AG20443 (cell line): ENCODE data around the gene MUC5AC.
"Not testable (repeated sequence)": the region's sequence is repeated elsewhere in the genome, so short reads cannot be mapped to it uniquely, and the experiment has no call there.

Experiments used
- DNase-seq: peaks from one replicate; pipeline ENCODE4 v3.0.0; 2012; ENCODE audit warnings: low spot score, mixed read lengths

The MUC5AC gene

DNA sequence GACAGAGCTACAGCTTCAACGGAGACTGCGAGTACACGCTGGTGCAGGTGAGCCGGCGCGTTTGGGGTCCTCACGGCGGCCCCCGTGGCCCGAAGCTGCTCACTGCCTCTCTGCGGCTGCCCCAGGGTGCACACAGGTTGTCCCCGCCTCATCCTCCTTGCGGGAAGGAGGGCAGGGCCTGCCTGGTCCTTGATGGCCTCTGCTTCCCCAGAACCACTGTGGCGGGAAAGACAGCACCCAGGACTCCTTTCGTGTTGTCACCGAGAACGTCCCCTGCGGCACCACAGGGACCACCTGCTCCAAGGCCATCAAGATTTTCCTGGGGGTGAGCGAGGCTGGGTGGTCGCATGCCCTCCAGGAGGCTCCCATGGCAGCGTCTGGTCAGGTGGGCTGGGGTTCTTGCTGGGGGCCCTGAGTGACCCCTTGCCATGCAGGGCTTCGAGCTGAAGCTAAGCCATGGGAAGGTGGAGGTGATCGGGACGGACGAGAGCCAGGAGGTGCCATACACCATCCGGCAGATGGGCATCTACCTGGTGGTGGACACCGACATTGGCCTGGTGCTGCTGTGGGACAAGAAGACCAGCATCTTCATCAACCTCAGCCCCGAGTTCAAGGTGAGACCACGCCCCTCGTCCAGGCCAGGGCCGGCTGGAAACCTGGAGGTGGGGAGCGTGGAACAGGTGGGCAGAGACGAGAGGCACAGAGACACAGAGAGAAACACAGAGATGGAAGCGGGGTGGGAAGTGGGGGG, 19.4 kb downstream of the MUC5AC start:
- DNase-seq: no peak

GRCh38 chr11:1177771-1178090, 20.0 kb downstream of the MUC5AC start:
- DNase-seq: no peak

DNA sequence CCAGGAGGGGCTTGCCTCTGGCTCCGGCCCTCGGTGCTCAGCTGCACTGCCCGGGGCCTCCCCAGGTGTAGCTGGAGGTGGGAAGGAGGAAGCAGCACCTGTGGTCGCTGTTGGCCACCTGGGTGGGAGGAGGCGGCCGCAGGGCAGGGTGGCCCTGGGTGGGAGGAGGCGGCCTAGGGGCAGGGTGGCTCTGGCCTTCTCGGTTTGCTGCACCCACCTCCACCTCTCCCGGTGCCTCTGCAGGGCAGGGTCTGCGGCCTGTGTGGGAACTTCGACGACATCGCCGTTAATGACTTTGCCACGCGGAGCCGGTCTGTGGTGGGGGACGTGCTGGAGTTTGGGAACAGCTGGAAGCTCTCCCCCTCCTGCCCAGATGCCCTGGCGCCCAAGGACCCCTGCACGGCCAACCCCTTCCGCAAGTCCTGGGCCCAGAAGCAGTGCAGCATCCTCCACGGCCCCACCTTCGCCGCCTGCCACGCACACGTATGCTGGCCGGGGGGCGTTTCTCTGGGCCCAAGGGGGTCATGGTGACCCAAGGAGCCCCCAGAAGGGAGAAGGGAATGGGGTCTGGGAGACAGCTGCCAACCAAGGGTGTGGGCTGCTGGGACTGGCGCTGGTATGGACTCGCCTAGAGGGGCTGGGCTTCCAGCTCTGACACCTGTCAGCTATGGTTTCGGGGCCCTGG, 20.6 kb downstream of the MUC5AC start:
- no peak for DNase-seq

DNA sequence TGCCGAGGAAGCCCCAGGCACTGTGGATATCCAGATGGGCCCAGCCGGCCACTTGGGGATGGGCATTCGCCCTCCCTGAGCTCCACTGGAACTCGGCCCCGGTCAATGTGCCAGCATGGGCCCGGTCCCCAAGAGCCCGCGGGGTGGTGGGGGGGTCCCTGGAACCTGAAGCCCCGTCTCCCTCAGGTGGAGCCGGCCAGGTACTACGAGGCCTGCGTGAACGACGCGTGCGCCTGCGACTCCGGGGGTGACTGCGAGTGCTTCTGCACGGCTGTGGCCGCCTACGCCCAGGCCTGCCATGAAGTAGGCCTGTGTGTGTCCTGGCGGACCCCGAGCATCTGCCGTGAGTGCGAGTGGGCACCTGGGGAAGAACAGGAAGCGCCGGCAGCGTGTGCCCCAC, 21.2 kb downstream of the MUC5AC start:
- DNase-seq: no peak

DNA sequence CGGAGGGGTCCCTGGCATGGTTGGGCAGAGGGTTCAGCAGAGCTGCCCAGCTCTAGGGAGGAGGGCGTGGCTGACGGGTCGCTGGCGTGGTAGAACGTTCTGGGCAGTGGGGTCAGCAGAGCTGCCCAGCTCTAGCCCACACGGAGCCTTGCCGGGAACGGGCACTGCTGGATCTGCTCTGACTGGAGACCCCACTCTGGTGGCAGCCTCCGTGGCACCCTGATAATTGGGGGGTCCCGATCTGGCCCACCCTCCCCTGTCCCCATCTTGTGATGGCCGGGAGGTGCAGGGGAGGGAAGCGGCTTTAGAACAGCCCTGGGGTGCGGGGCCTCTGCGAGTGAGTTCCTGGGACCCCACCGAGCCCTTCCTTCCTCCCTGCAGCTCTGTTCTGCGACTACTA, 21.9 kb downstream of the MUC5AC start:
- DNase-seq: no peak

- DNase-seq: no peak
Observed at GRCh38 chr11:1180171-1180570, 22.4 kb downstream of the MUC5AC start.

GRCh38 chr11:1180947-1181391, 23.2 kb downstream of the MUC5AC start:
- DNase-seq: no peak

- DNase-seq: no peak
Observed at GRCh38 chr11:1181420-1181819, 23.7 kb downstream of the MUC5AC start.

DNA sequence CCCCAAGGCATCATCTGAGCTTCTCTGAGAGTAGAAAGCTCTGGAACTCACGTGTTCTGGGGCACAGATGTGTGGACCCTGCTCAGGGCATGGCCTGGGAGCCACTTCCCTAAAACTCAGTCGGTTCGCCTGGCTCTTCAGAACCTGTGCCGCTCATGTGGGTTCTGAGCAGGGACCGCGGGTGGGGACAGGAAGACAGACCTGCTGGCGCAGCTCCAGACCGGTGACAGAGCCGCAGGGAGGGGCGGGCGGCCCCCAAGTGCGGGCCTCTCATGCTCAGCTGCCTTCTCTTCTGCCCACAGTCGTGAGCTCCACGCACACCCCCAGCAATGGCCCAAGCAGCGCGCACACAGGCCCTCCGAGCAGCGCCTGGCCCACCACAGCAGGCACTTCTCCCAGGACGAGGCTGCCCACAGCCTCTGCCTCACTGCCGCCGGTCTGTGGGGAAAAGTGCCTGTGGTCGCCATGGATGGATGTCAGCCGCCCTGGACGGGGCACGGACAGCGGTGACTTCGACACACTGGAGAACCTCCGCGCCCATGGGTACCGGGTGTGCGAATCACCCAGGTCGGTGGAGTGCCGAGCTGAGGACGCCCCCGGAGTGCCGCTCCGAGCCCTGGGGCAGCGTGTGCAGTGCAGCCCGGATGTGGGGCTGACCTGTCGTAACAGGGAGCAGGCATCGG, 24.2 kb downstream of the MUC5AC start:
- DNase-seq: no peak

DNA sequence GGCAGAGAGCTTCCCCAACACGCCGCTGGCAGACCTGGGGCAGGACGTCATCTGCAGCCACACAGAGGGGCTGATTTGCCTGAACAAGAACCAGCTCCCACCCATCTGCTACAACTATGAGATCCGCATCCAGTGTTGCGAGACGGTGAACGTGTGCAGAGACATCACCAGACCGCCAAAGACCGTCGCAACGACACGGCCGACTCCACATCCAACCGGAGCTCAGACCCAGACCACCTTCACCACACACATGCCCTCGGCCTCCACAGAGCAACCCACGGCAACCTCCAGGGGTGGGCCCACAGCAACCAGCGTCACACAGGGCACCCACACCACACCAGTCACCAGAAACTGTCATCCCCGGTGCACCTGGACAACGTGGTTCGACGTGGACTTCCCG, 26.4 kb downstream of the MUC5AC start:
- not testable (repeated sequence) for DNase-seq

- DNase-seq: not testable (repeated sequence)
Observed at GRCh38 chr11:1188451-1189130, 30.8 kb downstream of the MUC5AC start.

DNA sequence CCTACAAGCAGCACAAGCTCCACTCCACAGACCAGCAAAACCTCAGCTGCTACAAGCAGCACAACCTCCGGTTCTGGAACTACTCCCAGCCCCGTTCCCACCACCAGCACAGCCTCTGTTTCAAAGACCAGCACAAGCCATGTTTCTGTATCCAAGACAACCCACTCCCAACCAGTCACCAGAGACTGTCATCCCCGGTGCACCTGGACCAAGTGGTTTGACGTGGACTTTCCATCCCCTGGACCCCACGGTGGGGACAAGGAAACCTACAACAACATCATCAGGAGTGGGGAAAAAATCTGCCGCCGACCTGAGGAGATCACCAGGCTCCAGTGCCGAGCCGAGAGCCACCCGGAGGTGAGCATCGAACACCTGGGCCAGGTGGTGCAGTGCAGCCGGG, 32.1 kb downstream of the MUC5AC start:
- not testable (repeated sequence) for DNase-seq

DNA sequence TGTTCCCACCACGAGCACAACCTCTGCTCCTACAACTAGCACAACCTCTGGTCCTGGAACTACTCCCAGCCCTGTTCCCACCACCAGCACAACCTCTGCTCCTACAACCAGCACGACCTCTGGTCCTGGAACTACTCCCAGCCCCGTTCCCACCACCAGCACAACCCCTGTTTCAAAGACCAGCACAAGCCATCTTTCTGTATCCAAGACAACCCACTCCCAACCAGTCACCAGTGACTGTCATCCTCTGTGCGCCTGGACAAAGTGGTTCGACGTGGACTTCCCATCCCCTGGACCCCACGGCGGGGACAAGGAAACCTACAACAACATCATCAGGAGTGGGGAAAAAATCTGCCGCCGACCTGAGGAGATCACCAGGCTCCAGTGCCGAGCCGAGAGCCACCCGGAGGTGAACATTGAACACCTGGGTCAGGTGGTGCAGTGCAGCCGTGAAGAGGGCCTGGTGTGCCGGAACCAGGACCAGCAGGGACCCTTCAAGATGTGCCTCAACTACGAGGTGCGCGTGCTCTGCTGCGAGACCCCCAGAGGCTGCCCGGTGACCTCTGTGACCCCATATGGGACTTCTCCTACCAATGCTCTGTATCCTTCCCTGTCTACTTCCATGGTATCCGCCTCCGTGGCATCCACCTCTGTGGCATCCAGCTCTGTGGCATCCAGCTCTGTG, 34.2 kb downstream of the MUC5AC start:
- not testable (repeated sequence) for DNase-seq

DNA sequence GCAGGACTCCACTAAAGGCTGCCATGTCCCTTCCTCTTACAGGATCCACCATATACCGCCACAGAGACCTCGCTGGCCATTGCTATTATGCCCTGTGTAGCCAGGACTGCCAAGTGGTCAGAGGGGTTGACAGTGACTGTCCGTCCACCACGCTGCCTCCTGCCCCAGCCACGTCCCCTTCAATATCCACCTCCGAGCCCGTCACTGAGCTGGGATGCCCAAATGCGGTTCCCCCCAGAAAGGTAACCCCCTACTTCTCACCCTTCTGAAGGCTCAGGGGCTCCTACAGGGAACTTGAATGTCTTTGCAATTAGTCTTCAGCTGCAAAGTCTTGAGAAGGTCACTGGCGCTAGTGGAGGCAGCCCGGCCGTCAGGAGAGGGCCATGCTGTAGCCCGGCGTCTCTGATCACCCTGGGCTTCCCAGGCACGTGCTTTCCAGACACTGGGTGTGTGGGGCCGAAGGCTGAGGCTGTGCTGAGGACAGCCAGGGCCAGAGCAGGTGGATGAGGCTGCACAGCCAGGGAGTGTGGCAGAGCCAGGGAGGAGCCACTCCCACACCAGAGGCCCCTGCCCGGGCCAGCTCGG, 35.1 kb downstream of the MUC5AC start:
- DNase-seq: no peak

GRCh38 chr11:1193326-1194230, 35.8 kb downstream of the MUC5AC start:
- DNase-seq: no peak

DNA sequence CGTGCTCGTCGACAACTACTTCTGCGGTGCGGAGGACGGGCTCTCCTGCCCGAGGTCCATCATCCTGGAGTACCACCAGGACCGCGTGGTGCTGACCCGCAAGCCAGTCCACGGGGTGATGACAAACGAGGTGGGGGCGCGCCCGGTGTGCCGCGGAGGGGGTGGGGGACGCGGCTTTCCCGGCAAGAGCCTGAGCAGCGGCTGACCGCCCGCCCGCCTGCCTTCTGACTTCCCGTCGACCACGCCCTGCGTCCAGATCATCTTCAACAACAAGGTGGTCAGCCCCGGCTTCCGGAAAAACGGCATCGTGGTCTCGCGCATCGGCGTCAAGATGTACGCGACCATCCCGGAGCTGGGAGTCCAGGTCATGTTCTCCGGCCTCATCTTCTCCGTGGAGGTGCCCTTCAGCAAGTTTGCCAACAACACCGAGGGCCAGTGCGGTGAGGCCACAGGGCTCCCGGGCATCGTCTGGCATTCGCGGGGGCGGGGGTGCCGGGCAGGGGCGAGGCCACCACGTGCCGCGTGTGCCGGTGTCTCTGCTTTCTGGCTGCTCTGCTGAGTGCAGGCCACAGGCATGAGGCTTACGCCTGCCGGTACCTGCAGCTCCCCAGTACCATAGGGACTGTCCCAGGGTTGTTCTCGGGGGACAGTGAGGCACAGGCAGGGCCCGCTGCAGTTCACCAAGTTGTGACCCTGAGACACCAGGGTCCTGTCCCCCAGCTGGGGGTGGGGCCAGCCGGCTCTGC, 36.7 kb downstream of the MUC5AC start:
- no peak for DNase-seq

DNA sequence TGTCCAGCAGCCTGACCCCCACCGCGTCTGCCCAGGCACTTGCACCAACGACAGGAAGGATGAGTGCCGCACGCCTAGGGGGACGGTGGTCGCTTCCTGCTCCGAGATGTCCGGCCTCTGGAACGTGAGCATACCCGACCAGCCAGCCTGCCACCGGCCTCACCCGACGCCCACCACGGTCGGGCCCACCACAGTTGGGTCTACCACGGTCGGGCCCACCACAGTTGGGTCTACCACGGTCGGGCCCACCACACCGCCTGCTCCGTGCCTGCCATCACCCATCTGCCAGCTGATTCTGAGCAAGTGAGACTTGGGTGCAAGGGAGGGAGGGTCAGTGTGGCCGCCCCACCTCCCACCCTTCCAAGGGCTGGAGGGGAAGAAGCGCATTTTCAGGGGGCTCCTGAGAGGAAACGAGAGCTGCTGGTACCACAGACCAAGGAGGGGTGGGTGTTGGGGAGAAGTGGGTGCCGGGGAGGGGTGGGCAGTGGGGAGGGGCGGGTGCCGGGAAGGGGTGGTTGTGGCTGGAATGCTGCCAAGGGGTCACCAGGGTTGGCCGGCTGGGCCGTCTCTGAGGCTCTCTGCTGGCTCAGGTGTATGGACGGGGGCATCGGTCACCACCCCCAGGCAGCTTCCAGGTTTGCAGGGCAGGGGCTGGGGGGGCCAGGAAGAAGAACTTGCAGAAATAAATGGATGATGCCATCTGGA, 37.4 kb downstream of the MUC5AC start:
- DNase-seq: no peak

DNA sequence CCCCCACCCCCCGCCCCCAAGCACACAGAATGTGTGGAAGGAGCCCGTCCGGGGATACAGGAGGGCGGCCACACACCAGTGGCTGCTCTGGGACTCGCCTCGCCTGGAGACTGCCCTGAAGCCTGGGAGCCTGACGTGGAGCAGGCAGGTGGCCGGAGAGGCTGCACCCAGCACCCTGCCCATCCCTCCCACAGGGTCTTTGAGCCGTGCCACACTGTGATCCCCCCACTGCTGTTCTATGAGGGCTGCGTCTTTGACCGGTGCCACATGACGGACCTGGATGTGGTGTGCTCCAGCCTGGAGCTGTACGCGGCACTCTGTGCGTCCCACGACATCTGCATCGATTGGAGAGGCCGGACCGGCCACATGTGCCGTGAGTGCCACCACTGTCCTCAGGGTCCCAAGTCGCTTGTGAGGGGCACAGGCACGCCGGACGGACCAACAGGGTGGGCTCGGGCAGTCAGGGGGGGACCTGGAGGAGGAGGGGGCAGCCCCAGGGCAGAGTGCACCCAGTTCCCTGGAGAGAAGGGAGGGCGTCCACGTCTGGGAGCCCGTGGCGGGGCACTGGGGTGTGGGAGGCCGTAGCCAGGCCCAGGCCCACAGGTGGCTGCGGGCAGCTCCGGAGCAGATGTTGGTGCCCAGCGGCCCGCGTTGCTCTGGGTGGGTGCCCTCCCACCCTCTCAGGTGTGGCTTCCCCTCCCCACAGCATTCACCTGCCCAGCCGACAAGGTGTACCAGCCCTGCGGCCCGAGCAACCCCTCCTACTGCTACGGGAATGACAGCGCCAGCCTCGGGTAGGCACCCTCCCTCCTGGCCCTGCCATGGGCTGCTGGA, 38.1 kb downstream of the MUC5AC start:
- DNase-seq: no peak
